GM12875 (cell line): ENCODE measurements around the gene CELF4.
"Not testable (repeated sequence)": the region's sequence is repeated elsewhere in the genome, so short reads cannot be mapped to it uniquely, and the experiment has no call there.

Experiments used
- H3K4me3 ChIP-seq: one replicate; pipeline ENCODE4 v1.5.1; 2011; ENCODE audit warnings: low read depth, low read length, control low read depth
- TF ChIP-seq, protein P1 (sequence below): IDR thresholded peaks from 2 replicates; pipeline ENCODE4 v1.5.1; 2011; ENCODE audit warnings: low read depth, mild to moderate bottlenecking, control low read depth, inconsistent platforms, low read length, moderate library complexity, borderline replicate concordance; ENCODE audit not compliant: insufficient read depth

Gene CELF4

DNA sequence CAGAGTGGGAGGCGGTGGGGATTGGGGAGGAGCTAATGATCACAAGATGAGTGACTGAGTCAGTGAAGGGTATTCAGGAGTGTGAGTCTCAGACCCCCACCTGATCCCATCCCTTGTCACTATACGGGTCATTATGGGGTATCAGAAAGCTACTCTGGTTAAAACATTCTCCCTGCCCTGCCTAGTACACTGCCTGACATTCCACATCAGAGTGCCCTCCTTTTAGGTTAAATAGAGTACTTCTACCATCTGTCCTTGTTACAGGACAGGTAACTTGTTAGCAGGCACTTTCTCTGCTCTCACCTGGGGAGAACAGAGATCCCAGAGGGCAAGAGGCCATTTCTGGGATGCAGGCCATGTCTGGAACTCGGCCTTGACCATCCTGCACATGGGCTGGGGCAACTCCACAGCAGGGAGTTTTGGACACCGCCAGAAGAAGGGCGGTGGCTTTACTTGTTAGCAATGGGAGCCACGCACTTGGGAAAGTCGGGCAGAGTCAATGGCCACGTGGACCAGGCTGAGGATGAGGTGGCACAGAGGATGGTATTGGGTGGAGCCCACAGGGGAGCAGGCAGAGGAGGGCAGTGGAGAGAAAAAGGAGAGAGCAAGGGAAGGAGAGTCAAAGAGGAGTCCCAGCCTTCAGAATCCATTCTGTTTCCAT is 98.5 kb downstream of the CELF4 start:
- no peak overlapping the region for H3K4me3 ChIP-seq
- TF ChIP-seq, protein P1, sequence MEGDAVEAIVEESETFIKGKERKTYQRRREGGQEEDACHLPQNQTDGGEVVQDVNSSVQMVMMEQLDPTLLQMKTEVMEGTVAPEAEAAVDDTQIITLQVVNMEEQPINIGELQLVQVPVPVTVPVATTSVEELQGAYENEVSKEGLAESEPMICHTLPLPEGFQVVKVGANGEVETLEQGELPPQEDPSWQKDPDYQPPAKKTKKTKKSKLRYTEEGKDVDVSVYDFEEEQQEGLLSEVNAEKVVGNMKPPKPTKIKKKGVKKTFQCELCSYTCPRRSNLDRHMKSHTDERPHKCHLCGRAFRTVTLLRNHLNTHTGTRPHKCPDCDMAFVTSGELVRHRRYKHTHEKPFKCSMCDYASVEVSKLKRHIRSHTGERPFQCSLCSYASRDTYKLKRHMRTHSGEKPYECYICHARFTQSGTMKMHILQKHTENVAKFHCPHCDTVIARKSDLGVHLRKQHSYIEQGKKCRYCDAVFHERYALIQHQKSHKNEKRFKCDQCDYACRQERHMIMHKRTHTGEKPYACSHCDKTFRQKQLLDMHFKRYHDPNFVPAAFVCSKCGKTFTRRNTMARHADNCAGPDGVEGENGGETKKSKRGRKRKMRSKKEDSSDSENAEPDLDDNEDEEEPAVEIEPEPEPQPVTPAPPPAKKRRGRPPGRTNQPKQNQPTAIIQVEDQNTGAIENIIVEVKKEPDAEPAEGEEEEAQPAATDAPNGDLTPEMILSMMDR = no peak

DNA sequence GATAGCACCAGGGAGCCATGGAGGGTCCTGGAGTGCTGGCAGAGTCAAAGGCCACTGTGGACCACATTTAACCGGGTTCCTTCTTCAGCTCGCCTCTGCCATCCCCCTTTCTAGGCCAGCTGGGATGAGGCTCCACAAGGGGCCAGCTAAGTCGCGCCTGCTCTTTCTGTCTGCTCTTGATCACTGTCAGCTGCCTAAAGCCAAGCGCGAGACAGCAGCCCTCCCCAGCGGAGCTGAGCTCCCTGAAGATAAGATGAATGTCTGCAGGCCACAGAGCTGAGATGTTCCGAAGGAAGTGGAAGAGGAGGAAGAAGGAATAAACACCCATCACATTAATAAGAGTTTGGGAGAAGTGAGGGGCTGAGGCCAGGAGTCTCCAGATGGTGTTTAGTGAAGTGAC is 99.6 kb downstream of the CELF4 start:
- TF ChIP-seq, protein P1 = no peak
- no peak overlapping the region for H3K4me3 ChIP-seq

DNA sequence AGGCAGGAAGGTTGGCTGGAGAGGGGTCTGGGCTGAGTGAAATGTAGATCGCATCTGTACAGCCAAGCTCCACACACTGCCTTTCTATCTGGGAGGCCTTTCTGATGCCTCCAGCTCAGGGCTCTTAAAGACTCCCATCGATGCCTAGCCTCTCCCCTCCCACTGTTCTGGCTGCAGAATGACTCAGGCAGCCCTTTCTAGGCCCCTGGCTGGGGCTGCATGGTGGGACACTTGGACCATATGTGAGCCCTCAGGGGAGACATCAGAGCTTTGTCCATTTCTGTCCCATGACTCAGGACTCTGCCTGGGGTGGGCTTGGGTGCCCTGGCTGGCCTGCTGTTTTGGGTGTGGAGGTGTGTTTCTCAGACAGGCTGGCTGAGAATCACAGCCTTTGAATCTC is 101.3 kb downstream of the CELF4 start:
- no peak overlapping the region for H3K4me3 ChIP-seq
- TF ChIP-seq, protein P1 = no peak

DNA sequence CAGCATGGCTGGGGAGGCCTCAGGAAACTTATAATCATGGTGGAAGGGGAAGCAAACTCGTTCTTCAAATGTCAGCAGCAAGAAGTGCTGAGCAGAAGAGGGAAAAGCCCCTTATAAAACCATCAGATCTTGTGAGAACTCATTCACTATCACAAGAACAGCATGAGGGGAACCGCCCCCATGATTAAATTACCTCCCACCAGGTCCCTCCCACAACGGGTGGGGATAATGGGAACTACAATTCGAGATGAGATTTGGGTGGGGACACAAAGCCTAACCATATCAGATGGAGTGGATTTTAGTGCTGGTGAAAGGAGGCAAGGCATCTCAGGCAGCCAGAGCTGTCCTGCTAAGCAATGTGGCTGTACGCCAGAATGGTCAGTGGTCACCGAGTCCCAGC is 104.3 kb downstream of the CELF4 start:
- not testable (repeated sequence) for H3K4me3 ChIP-seq

DNA sequence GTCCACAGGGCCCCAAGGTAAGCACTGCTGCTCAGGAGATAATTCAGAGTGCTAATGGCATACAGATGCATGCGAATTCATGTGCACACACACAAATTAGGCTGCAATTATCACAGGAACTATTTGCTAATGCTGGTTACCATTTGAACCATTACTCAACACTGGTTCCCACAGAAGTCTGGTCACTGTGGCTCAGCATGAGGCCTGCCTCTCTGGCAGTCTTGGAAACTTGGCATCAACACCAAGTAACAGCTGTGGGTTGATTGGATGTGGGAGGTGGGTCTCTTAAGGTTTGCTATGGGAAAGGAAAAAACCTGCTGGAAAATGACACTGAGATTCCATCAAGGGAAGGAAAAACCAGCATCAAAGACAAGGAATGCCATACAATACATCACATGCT is 105.0 kb downstream of the CELF4 start:
- H3K4me3 ChIP-seq = no peak overlapping the region
- TF ChIP-seq, protein P1 = no peak

DNA sequence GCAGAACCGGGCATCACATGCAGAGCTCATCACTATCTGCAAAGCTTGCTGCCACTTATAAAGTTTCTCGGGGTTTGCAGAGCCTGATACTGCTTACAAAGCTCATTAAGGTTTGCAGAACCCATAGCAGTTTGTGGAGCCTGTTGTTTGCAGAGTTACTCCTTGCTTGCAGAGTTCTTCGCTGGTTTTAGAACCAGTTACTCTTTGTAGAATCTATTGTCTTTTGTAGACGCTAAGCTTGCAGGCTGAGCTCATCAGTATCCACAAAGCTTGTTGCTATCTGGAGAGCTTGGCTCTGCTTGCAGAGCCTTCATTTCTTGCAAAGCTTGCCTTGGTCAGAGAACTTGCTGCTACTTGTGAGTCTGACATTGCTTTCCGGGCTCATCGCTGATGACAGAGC is 106.9 kb downstream of the CELF4 start:
- H3K4me3 ChIP-seq = no peak overlapping the region
- TF ChIP-seq, protein P1 = no peak

DNA sequence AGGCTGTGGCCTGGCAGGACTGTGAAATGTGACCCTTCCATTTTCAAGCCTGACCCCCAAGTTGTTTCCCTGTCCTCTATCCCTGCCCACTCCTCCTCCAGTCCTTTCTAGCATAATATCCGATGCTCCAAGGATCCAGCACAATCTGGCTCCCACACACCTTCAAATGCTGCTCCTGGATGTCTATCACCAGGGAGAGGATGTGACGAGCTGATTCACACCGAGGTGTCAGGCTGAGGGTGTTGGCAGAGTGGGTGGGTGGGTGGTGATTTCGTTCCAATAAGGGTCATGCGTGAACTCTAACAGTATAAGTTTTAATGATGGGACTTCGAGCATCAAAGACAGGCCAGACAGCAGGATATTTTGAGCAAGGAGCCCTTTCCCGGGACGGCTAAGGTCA is 107.8 kb downstream of the CELF4 start:
- H3K4me3 ChIP-seq = no peak overlapping the region
- TF ChIP-seq, protein P1 = no peak

DNA sequence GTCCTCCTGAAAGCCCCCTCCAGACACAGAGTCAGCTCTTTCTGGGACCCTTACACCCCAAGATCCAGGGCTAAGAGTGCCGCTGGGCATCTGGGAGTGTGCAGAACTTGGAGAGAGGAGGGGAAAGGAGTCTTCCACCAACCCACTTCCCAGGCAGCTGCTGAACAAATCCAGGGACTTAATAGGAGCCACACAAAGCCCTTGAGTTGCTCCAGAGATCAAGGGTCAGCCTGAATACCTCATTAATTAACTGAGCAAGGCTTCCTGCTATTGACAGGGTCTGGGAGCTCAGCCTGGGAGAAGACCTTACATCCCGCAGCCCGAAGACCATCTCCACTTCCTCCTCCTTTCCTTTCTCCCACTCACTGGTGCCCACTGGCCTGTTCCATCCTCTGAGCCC is 108.3 kb downstream of the CELF4 start:
- TF ChIP-seq, protein P1 = no peak
- H3K4me3 ChIP-seq = no peak overlapping the region
